ENCODE data around the gene ARHGEF2.

DNA sequence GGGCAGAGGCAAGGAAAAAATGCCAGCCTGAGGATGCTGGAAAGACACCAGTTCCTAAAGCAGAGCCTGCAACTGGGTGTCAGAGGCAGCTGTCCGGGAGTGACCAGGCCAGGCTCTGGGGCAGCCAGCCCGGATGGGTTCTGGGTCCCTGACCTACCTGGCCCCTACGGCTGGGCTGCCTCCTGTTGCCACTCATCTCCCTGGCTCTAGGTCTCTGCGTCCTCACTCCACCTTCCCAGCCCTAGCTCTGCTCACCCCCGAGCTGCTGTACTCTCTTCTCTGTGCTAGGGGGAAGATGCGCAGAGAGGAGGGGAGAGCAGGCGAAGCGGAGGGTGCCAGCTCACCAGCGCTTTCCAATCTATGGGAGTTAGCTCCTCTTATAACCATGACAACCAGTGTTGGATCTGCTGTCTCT is 9.0 kb downstream of the ARHGEF2 start:
- TF ChIP-seq, protein P1, sequence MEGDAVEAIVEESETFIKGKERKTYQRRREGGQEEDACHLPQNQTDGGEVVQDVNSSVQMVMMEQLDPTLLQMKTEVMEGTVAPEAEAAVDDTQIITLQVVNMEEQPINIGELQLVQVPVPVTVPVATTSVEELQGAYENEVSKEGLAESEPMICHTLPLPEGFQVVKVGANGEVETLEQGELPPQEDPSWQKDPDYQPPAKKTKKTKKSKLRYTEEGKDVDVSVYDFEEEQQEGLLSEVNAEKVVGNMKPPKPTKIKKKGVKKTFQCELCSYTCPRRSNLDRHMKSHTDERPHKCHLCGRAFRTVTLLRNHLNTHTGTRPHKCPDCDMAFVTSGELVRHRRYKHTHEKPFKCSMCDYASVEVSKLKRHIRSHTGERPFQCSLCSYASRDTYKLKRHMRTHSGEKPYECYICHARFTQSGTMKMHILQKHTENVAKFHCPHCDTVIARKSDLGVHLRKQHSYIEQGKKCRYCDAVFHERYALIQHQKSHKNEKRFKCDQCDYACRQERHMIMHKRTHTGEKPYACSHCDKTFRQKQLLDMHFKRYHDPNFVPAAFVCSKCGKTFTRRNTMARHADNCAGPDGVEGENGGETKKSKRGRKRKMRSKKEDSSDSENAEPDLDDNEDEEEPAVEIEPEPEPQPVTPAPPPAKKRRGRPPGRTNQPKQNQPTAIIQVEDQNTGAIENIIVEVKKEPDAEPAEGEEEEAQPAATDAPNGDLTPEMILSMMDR (IDR thresholded peaks at IDR 0.05): no peak
- TF ChIP-seq EP300 (IDR thresholded peaks at IDR 0.05) (no peak), POLR2A (IDR thresholded peaks at IDR 0.05) (no peak), POLR2AphosphoS5 (IDR thresholded peaks at IDR 0.05) (no peak)
